ENCODE measurements around the gene KLHL40.

The KLHL40 gene

DNA sequence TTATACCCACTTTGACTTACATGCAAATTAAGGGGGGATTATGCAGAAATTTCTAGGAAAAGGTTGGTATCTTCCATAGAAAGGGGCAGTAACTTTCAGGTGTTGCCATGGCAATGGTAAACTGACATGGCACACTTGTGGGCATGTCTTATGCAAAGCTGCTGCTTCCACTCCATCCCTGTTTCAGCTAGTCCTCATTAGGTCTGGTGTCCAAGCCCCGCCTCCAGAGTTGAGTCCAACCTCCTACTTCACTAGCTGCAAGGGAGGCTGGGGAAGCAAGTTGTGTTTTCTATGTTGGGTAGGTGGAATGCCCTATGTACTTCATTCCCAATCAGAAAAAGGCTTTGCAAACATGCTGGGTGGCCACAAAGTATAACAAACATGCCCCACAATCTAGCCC, 14.7 kb upstream of the KLHL40 start:
- DNase-seq: no peak

- no peak for DNase-seq
Measured at GRCh38 chr3:42672515-42672914, 12.8 kb upstream of the KLHL40 start.

GRCh38 chr3:42673082-42673481, 12.3 kb upstream of the KLHL40 start:
- no peak for DNase-seq

GRCh38 chr3:42674146-42674545, 11.2 kb upstream of the KLHL40 start:
- no peak for DNase-seq

GRCh38 chr3:42675909-42676308, 9.4 kb upstream of the KLHL40 start:
- no peak for DNase-seq

- no peak for DNase-seq
Measured at GRCh38 chr3:42678447-42678846, 6.9 kb upstream of the KLHL40 start.

GRCh38 chr3:42680271-42680670, 5.1 kb upstream of the KLHL40 start:
- no peak for DNase-seq

- no peak for DNase-seq
Measured at GRCh38 chr3:42680806-42681205, 4.5 kb upstream of the KLHL40 start.

GRCh38 chr3:42681361-42682038, 3.8 kb upstream of the KLHL40 start:
- DNase-seq: no peak

DNA sequence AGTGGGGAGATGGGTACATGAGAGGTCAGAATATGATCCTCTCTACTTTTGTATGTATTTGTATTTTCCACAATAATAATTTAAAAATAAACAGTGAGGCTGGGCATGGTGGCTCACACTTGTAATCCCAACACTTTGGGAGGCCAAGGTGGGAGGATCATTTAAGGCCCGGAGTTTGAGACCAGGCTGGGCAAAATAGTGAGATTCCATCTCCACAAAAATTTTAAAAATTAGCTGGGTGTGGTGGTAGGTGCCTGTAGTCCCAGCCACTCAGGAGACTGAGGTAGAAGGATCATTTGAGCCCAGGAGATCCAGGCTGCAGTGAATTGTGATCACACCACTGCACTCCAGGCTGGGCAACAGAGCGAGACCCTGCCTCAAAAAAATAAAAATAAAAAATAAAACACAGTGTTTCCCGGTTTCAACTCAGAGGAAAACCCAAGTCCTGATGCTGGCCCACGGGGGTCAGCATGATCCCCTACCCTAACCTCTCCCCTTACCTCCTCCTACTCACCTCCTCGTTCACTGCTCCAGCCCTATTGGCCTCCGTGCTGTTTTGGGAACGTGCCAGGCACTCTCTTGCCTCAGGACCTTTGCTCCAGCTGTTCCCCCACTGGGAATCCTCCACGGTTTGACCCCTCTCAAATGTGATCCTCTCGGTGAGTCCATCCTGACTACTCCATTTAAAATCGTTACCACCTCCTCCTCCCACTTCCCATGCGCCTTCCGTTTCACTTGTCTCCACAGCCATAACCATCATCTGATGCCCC, 2.9 kb upstream of the KLHL40 start:
- DNase-seq: no peak

DNA sequence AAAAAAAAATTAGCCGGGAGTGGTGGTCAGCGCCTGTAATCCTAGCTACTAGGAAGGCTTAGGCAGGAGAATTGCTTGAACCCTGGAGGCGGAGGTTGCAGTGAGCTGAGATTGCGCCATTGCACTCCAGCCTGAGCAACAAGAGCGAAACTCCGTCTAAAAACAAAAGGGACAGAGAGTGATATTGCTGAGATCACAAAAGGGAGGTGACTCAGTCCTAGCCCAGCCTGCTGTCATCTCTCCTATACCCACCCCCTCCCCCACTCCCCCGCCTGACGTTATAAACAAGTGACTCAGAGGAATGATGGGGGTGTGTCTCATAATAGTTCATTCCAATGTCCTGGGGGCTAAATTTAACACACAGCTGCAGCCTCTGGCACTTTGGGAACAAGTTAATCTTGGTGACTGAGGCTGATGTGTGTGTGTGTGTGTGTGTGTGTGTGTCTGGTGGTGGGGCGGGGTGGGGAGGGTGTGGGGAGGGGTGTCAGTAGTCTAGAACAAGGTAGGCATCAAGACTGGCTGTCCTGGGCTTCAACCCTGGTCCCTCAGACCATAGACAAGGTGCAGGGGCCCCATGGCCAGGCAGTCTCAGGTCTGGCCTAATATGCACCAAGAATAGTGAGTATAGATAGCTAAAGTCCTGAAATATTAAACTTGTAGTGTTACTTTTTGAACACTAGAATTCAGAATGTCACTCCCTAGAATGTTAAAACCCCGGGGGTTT, 1.3 kb upstream of the KLHL40 start:
- DNase-seq: no peak

- no peak for DNase-seq
Measured at GRCh38 chr3:42684632-42685362, 540 bp upstream of the KLHL40 start.

GRCh38 chr3:42685891-42686820, 819 bp downstream of the KLHL40 start:
- DNase-seq: no peak

GRCh38 chr3:42686832-42687650, 1.7 kb downstream of the KLHL40 start:
- no peak for DNase-seq

DNA sequence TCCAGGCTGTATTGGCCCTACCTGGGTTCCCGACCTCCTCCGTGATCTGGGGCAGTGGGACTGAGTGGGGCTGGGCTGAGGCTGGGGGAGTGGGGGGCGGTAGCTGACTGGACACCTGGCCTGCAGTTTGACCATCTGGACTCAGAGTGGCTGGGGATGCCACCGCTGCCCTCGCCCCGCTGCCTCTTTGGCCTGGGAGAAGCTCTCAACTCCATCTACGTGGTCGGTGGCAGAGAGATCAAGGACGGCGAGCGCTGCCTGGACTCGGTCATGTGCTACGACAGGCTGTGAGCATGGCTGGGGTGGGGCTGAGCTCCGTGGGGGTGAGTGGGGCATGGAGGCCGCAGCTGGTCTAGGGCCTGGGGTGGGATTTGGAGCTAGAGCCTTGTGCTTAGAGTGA, 2.7 kb downstream of the KLHL40 start:
- no peak for DNase-seq

- DNase-seq: no peak
Measured at GRCh38 chr3:42688487-42689420, 3.4 kb downstream of the KLHL40 start.

DNA sequence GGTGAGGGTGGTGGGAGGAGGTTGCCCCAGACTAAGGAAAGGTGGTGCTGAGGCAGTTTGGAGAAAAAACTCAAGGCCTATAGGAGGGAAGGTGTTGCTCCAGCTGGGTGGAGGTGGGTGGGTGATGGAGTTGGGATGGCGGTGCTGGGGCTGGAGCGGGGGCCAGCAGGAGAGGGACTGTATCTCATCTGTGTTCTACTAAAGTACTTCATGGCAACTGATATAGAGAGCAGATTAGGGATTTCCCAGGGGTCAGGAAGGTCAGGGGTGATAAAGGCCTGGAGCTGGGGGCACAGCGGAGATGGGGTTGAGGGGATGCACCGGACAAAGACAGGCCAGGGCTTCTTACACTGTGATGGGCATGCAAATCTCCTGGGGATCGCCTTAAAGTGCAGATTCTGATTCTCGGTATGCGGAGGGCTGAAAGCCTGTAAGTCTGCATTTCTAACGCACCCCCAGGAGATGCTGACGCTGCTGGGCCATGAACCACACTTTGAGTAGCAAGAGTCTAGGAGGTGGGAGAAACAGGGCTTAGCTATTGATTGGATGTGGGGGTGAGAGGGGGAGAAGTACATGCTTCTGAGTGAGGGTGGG, 4.2 kb downstream of the KLHL40 start:
- no peak for DNase-seq

DNA sequence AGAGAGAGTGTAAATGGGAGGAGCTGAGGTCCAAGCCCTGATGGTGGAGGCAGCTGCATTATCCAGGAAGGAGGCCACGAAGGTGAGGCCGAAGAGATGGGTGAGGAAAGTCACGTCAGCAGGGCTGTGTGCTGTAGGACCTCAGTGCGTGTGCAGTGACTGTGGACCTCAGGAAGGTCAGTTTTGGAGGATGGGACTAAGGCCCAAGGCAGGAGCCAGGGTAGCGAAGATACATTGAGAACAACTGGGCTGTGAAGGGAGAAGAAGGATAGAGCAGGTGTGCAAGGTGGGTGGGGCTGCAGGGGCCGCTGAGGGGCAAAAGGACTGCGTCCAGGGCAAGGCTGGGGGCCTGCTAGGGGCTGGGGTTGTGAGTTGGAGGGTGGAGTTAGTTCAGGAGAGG, 4.9 kb downstream of the KLHL40 start:
- no peak for DNase-seq
